ENCODE results near the gene DPM2. TPM values are rescaled to one million over a fixed set of nuclear protein-coding genes. Genes with fewer than 3 reads are reported as not detected.

Gene DPM2
- total RNA-seq, 1 donor: 10.1 TPM

Other genes with a start within 250 kb of the DPM2 start
- gene CFAP157, start 230.9 kb downstream of the DPM2 start, total RNA-seq: not detected in 2 replicates
- gene PTRH1, start 222.2 kb downstream of the DPM2 start, total RNA-seq: 12.7 and 16.3 TPM in 2 replicates
- gene TTC16, start 221.8 kb downstream of the DPM2 start, total RNA-seq: under 0.01 TPM in 1 of 2 replicates, not detected in the other
- 3.8 and 4.7 TPM in 2 replicates for gene TOR2A, start 202.6 kb downstream of the DPM2 start, total RNA-seq
- gene SH2D3C, start 159.2 kb downstream of the DPM2 start, total RNA-seq: 0.29 and 0.36 TPM in 2 replicates
- gene CDK9, start 151.8 kb downstream of the DPM2 start, total RNA-seq: 54.8 and 56.1 TPM in 2 replicates
- 87.5 and 98.1 TPM in 2 replicates for gene FPGS, start 135.0 kb downstream of the DPM2 start, total RNA-seq
- gene ENG, start 83.2 kb downstream of the DPM2 start, total RNA-seq: 60.8 and 87.5 TPM in 2 replicates
- 100 and 106 TPM in 2 replicates for gene AK1, start 60.2 kb downstream of the DPM2 start, total RNA-seq
- gene ST6GALNAC6, start 38.3 kb downstream of the DPM2 start, total RNA-seq: 52.7 and 53.2 TPM in 2 replicates
- gene ST6GALNAC4, start 20.8 kb downstream of the DPM2 start, total RNA-seq: 29.5 and 33.7 TPM in 2 replicates
- gene PIP5KL1, start 7.1 kb downstream of the DPM2 start, total RNA-seq: 2.2 and 3.5 TPM in 2 replicates
- 18.0 and 20.6 TPM in 2 replicates for gene EEIG1, start 43.1 kb upstream of the DPM2 start, total RNA-seq
- gene NAIF1, start 129.5 kb upstream of the DPM2 start, total RNA-seq: 10.1 and 10.6 TPM in 2 replicates
- gene SLC25A25, start 130.4 kb upstream of the DPM2 start, total RNA-seq: 9.7 and 13.4 TPM in 2 replicates
- 42.7 and 50.3 TPM in 2 replicates for gene PTGES2, start 189.9 kb upstream of the DPM2 start, total RNA-seq
- gene LCN2, start 211.6 kb upstream of the DPM2 start, total RNA-seq: not detected in 2 replicates
- gene BBLN, start 222.4 kb upstream of the DPM2 start, total RNA-seq: 24.5 and 33.3 TPM in 2 replicates

Measured in osteoblast (primary cell).